ENCODE measurements around the gene RERE. TPM values are rescaled to one million over a fixed set of nuclear protein-coding genes. Genes with fewer than 3 reads are reported as not detected.

The RERE gene
- total and polyA plus RNA-seq, 7 donors: 19.2 to 148 (median 90.6) TPM

GRCh38 chr1:8753736-8754135 lies 63.7 kb downstream of the RERE start:
- no peak for DNase-seq

GRCh38 chr1:8752921-8753713 lies 64.3 kb downstream of the RERE start:
- 92 to 97% methylated on average over 6 of the region's 6 CpGs for WGBS, 2 donors
- TF ChIP-seq EP300 (IDR thresholded peaks at IDR 0.05) (no peak), POLR2A (IDR thresholded peaks at IDR 0.05) (no peak), POLR2AphosphoS5 (IDR thresholded peaks at IDR 0.05) (no peak)
- TF ChIP-seq, protein P1, sequence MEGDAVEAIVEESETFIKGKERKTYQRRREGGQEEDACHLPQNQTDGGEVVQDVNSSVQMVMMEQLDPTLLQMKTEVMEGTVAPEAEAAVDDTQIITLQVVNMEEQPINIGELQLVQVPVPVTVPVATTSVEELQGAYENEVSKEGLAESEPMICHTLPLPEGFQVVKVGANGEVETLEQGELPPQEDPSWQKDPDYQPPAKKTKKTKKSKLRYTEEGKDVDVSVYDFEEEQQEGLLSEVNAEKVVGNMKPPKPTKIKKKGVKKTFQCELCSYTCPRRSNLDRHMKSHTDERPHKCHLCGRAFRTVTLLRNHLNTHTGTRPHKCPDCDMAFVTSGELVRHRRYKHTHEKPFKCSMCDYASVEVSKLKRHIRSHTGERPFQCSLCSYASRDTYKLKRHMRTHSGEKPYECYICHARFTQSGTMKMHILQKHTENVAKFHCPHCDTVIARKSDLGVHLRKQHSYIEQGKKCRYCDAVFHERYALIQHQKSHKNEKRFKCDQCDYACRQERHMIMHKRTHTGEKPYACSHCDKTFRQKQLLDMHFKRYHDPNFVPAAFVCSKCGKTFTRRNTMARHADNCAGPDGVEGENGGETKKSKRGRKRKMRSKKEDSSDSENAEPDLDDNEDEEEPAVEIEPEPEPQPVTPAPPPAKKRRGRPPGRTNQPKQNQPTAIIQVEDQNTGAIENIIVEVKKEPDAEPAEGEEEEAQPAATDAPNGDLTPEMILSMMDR (IDR thresholded peaks at IDR 0.05): no peak
- intact Hi-C loops (cut with DNase I): no loop called here
- DNase-seq: no peak
- Histone ChIP-seq H3K27me3 (no peaks in the 10 kb centered on the region), H3K27ac (no peak overlapping the region), H3K36me3 (no peaks in the 10 kb centered on the region), H3K4me3 (no peak overlapping the region), H3K9me3 (no peaks in the 10 kb centered on the region), H3K4me1 (peaks cover 0 to 29% (median 22%) of the 10 kb centered on the region in 4 donors)

More at GRCh38 chr1:8753736-8754135, 63.7 kb downstream of the RERE start:
- Histone ChIP-seq H3K4me3 (no peak overlapping the region), H3K4me1 (peaks cover 0 to 29% (median 21%) of the 10 kb centered on the region in 4 donors), H3K9me3 (no peaks in the 10 kb centered on the region), H3K36me3 (no peaks in the 10 kb centered on the region), H3K27ac (no peak overlapping the region), H3K27me3 (no peaks in the 10 kb centered on the region)
- intact Hi-C loops (cut with DNase I): no loop called here
- TF ChIP-seq, protein P1 (IDR thresholded peaks at IDR 0.05): no peak
- TF ChIP-seq POLR2A (IDR thresholded peaks at IDR 0.05): no peak
- TF ChIP-seq POLR2AphosphoS5 (IDR thresholded peaks at IDR 0.05): no peak

- TF ChIP-seq POLR2A (IDR thresholded peaks at IDR 0.05): no peak
- TF ChIP-seq POLR2AphosphoS5 (IDR thresholded peaks at IDR 0.05): no peak
- no peak for TF ChIP-seq EP300 (IDR thresholded peaks at IDR 0.05)
- TF ChIP-seq, protein P1 (IDR thresholded peaks at IDR 0.05): no peak
- intact Hi-C loops (cut with DNase I): no loop called here
- WGBS, 2 donors: 83 to 93% methylated on average over 2 of the region's 2 CpGs
- no peaks in the 10 kb centered on the region for H3K27me3 ChIP-seq
- H3K9me3 ChIP-seq: no peaks in the 10 kb centered on the region
- DNase-seq: no peak
- no peak overlapping the region for H3K27ac ChIP-seq
- H3K4me3 ChIP-seq: no peak overlapping the region
- peaks cover 0 to 29% (median 24%) of the 10 kb centered on the region in 4 donors for H3K4me1 ChIP-seq
- H3K36me3 ChIP-seq: no peaks in the 10 kb centered on the region
Measured at GRCh38 chr1:8752411-8752810, 65.0 kb downstream of the RERE start.

DNA sequence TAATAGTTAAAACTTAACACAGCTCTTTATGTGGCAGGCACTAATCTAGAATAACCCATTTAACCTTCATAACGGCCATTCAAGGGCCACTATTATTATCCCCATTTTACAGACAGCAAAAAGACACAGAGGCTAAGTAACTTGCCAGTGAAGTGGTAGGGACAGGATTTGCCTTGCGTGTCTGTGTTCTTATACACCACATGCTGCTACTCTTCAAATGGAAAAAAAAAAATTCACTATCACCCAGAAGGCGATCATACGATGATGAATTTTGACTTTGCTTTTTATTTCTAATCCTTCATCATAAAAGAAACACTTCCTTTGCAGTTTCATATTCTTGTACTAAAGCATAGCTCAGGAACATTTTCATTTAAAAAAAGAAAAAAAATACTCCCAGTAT lies 65.5 kb downstream of the RERE start:
- 82 to 91% methylated on average over 4 of the region's 4 CpGs for WGBS, 2 donors
- H3K9me3 ChIP-seq: no peaks in the 10 kb centered on the region
- no peak for DNase-seq
- TF ChIP-seq POLR2AphosphoS5 (IDR thresholded peaks at IDR 0.05) (no peak), POLR2A (IDR thresholded peaks at IDR 0.05) (no peak), EP300 (IDR thresholded peaks at IDR 0.05) (no peak)
- TF ChIP-seq, protein P1 (IDR thresholded peaks at IDR 0.05): no peak
- H3K4me1 ChIP-seq: peaks cover 0 to 29% (median 24%) of the 10 kb centered on the region in 4 donors
- intact Hi-C loops (cut with DNase I): no loop called here
- no peak overlapping the region for H3K4me3 ChIP-seq
- H3K27me3 ChIP-seq: no peaks in the 10 kb centered on the region
- H3K36me3 ChIP-seq: no peaks in the 10 kb centered on the region
- H3K27ac ChIP-seq: no peak overlapping the region
